ENCODE measurements around the gene TEK.

Gene TEK

DNA sequence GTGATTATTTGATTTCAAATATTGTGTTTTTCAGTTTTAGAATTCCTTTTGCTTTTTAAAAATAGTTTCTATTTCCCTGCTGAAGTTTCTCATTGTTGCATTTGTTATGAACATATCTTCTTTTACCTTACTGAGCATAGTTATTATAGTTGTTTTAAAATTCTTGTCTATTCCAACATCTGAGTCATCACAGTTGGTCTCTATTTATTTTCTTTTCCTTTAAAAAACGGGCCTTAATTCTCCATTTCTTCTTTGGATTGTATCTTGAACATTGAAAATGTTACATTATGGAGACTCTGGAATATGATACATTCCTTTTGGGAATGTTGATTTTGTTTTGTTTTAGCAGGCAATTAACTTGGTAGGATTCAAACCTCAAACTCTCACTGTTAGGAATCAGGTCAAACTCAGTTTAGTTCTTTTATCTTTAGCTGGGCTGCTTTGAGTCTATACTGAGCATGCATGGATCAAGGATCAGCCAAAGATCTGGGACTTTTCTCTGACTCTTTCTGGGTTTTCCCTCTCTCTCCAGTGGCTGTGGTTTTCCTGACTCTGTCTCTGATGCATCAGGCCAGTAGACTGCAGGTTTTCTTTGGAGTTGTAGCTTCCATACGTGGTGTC lies 70.3 kb downstream of the TEK start:
- no peak for DNase-seq (ENCODE audit: low read depth)

DNA sequence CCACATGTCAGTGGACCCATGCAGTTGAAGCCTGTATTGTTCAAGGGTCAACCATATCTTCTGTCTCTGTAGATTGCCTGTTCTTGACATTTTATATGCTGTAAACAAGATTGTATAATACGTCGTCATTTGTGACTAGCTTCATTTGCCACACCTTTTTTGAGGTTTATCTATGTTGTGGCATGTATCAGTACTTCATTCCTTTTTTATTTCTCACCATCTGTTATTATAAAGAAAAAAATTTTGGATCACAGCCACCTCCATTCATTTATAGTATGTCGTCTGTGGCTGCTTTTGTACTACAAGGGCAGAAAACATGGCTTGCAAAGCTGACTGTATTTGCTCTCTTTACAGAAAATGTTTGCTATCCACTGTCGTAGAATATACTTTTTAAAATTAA lies 72.4 kb downstream of the TEK start:
- peak; percentile 53 for DNase-seq (ENCODE audit: low read depth)

DNA sequence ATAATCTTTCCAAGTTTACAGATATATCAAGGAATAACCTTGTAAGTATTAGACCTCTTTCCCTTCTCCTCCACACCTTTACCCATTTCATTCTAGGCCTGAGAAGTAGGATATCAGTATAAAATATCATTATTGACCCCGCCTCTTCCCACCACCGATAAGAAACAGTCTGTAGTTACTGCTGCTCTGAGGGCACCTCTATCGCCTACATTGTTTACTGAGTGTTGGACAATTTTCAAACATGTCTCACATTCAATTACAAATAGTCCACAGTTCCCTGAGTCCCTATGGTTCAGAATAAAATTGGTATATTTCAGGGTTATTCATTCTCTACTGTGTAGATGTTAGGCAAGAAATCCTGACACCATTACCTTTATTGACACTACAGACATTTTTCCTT lies 73.4 kb downstream of the TEK start:
- DNase-seq (ENCODE audit: low read depth), result no peak

DNA sequence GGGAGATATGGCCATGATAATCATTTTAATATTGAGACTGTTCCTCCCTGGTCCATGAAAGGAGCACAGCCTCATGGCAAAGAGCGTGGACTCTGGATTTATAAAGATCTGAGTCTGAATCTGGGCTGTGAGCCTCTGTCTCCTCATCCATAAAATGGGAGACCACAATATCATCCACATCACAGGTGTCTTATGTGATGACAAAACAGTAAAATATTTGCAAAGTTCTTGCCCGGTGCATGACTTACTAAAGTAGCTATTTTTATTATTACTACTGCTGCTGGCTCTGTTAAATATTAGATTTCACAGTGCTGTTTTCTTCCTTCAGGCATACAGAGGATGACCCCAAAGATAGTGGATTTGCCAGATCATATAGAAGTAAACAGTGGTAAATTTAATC lies 74.1 kb downstream of the TEK start:
- DNase-seq (ENCODE audit: low read depth), result no peak

DNA sequence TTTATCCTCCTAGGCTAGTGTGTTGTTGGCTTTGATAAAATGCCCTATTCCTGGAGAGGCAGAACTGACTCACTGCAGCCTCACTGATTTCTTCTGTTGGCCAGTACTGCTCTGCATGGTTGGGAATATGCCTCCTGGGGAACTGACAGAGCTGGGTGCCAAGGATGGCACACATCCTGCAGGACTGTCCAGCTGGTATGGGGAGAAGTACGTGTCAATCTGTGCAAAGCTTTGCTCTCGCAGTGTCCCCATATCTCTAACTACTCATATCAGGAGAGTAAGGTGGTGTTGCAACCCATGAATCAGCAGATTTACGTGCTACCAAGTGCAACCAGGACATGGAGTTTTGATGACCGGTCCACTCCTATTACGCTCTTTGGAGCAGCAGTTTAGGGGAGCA lies 74.7 kb downstream of the TEK start:
- DNase-seq (ENCODE audit: low read depth), result no peak

DNA sequence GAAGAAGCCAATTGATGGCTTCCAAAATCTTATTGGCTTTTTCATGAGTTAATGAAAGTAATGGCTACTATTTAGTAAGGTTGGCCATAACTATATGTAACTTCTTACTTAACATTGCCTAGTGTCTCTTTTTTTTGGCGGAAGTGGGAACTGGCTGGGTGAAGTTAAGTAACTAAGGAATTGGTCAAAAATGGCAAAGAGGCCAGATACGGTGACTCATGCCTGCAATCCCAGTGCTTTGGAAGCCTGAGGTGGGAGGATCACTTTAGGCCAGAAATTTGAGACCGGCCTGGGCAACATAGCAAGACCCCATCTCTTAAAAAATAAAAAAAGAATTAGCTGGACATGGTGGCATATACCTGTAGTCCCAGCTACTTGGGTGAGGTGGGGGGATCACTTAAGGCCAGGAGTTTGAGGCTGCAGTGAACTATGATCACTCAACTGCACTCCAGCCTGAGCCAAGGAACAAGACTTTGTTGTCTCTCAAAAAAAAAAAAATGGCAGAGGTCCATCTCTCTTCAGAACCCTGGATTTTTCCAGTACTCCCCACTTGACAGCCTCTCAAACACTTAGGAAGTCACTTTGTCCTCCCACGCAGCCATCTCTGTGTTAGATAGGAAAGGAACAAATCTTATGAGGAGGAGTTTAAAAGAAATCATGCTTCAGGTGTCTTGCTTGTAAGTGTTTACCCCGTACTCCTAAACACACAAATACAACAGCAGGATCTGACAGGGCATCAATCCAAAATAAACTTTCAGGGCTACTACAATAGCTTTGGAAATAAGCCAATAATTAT lies 75.7 kb downstream of the TEK start:
- no peak for DNase-seq (ENCODE audit: low read depth)

DNA sequence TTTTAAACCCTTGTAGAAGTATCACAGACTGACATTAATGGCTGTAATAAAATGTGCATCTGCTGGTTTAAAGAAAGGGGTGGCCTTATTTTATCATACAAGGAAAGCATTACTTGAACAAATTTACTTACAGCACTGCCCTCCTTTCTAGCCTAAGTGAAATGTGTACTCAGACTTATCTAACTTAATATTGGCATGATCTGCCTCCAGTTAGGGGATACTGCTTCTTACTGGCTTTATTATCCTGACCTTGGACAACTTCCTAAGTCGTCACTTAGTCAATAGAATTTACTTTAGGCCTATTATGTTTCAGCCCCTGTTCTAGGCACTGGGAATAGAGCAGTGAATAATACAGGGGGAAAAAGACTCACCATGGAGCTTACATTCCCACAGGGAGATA lies 79.4 kb downstream of the TEK start:
- no peak for DNase-seq (ENCODE audit: low read depth)

DNA sequence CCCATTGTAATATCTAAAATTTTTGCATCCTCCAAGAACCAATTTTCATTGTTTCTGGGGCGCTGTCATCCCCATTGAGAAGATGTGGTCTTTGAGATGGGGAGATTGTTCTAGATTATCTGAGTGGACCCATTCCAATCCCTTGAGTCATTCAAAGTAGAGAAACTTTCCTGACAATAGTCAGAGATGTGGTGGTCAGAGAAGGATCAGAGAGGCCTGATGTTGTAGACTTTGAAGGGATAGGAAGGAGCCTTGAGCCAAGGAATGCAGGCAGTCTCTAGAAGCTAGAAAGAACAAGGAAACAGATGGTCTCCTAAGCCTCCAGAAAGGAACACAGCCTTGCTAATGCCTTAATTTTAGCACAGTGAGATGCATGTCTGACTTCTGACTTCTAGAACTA lies 80.4 kb downstream of the TEK start:
- peak; percentile 22 for DNase-seq (ENCODE audit: low read depth)

DNA sequence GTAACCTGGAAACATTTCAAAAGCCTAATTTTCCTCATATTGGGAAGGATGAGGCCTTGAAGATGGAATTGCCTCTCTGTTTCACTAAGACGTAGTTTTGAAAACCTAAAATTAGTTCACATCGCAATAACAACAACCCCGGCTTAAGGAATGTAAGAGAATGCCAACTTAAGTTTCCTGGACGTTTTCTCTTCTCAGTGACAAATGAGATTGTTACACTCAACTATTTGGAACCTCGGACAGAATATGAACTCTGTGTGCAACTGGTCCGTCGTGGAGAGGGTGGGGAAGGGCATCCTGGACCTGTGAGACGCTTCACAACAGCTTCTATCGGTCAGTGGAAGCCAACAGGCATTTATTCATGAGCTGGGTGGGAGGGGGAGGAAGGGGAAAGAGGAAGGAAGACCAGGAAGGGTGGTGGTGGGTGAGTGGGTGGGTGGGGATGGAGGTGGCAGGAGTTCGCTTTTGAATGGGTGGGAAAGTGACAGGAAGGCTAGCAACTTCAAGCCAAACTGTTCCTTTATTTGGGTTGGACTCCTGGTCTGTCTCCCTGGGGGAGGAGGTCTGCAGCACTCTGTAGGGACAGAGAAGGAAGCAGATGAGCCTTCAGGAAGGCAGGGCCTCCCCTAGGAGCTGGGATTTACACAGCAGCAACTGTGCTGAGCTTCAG lies 83.4 kb downstream of the TEK start:
- no peak for DNase-seq (ENCODE audit: low read depth)

DNA sequence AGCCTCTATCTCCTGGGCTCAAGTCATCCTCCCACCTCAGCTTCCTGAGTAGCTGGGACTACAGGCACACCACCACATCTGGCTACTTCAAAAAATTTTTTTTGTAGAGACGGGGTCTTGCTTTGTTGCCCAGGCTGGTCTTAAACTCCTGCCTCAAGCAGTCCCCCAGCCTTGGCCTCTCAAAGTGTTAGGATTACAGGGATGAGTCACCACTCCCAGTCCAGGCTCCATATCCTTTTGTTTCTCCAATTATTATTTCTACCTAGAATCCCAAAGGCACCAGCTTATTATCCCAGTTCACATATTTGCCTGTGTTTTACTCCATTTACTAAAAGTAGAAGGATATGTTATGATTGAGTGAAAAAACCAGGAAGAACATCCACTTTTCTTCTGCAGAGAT lies 84.9 kb downstream of the TEK start:
- DNase-seq (ENCODE audit: low read depth), result no peak

DNA sequence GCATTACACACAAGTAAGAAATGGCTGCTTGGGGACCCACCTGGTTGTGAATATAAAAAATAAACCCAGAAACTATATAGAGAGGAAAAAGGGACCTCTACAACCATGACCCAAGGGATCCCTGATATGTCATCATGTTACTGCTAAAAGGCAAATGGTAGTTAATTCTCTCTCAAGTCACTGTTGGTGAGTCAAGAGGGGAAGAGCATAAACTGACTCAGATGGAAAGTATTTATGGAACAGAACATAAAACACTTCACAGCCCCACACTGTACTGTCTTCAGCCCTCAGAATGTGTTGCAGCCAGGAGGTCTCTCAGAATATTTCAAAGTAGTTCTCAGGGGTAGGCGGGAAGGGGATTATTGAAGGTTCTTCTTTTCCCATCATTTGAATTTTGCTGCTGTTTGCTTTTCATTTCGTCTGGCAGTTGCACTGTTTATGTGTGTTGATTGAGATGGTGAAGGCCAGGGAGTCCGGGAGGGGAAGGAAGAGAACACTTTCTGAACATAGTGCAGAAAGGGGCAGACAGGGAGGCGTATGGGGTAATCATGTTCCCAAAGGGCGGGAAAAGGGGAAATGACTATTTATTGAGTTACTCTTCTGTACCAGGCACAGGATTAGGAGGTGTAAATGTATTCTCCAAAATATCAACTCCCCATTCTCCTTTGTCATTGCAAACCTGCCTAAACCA lies 85.5 kb downstream of the TEK start:
- peak; percentile 76 for DNase-seq (ENCODE audit: low read depth)

DNA sequence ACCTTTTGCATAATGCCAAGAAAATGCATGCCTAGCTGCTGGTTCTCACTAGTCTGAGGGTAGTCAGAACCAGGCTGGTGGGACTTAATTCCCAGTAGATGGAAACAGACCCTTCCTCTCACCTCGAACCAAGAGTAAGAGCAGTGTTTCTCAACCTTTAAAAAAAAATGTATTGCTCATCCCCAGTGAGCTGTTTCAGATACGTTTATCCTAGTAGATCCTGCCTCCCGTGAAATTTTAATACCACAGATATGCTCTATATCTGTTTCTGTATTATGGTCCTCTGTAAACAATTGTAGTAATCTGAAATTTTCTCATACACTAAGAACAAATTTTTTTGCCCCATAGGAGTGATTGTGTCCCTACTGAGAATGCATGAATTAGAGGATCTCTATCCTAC lies 86.2 kb downstream of the TEK start:
- no peak for DNase-seq (ENCODE audit: low read depth)

DNA sequence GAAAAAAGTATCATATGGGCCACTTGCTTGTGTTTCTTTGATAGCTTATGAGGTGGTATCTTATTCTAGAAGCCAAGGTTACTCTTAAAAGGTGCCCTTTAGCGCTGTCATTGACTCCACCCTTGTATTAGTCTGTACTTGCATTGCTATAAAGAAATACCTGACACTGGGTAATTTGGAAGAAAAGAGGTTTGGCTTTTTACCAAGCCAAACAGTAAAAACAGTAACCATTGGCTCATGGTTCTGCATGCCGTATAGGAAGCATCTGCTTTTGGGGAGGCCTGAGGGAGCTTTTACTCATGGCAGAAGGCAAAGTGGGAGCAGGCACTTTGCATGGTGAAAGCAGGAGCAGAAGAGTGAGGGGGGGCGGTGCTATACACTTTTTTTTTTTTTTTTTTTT lies 87.4 kb downstream of the TEK start:
- DNase-seq (ENCODE audit: low read depth), result no peak

DNA sequence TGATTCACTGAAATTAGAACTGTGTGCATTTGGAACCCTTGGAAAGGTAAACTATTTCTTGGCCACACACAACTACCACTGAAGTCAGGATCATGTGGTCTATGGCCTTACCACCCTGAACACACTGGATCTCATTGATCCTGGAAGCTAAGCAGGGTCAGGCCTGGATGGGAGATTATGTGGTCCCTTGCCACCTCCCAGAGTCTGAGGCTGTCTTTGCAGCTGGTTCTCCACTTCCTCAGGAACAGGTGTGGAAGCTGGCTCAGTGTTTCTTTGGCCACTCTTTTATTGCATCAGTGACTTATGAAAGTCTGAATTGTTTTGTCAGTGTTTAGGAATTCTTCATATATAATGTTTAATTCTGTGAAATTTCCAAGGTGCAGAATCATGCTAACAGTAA lies 89.2 kb downstream of the TEK start:
- DNase-seq (ENCODE audit: low read depth), result peak; percentile 2

DNA sequence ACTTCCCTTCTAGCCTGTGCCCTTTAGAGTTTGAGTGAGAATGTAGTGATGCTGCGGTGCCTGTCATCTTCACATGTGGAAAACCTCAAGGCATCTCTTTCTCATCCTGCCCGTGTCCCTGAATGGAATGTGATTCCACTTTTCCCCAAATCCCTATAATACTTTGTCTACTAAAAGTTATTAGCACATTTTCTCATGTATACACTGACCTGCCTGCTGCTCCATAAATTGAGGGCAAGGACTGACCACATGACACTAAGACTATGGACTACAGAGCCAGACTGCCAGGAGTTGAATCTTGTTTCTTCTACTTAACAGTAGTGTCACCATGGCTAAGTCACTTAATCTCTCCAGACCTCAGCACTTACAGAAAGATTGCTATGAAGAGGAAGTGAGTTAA lies 93.0 kb downstream of the TEK start:
- DNase-seq (ENCODE audit: low read depth), result no peak

DNA sequence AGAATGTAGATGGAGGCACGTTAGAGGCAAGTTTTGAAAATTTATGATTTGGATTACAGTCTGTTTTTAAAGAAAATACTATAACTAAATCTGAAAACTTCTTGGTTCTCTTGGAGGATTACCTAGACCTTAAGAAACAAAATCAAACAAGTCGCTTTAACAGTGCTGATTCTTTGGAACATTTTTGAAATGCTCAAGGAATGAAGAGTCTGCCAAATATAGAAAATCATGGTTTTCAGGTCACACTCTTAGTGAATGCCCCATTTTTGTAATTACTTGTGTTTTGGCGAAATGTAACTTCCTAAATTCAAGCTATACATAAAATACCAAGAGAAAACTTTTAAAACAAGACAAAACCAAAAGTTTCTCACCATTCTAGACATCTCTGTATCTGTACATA lies 94.8 kb downstream of the TEK start:
- DNase-seq (ENCODE audit: low read depth), result no peak

DNA sequence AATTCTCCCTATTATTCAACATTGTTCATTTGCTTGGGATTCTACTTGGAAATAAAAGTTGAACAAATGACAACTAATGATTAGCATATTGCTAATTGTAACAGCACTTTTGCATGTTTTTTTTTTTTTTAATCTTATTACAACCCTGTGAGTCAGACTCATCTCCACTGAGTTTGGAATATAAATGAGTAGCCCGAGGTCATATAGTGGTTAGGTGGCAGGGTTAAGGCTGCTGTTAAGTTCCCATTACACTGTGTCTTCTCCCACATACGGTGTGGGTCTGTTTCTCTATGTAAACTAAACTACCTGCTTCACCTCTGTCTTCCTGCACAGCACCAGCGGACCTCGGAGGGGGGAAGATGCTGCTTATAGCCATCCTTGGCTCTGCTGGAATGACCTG lies 95.6 kb downstream of the TEK start:
- peak; percentile 49 for DNase-seq (ENCODE audit: low read depth)

DNA sequence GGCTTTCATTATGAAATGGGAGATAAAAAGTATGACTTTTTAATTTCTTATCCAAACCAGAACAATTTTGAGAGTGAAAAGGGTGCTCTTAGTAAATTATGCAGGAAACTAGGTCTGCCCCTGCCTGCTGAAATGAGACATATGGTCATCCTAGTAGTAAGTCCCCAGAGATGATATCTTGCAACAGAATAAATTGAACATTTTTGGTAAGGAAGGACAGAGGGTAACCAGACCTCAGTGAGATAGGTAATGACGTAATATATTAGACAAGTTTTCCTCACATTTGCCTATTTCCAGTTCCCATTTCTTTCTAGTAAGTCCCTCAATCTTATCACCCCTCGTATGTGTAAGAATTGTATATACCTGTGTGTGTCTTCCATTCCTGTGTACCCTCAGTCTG lies 96.2 kb downstream of the TEK start:
- DNase-seq (ENCODE audit: low read depth), result no peak

DNA sequence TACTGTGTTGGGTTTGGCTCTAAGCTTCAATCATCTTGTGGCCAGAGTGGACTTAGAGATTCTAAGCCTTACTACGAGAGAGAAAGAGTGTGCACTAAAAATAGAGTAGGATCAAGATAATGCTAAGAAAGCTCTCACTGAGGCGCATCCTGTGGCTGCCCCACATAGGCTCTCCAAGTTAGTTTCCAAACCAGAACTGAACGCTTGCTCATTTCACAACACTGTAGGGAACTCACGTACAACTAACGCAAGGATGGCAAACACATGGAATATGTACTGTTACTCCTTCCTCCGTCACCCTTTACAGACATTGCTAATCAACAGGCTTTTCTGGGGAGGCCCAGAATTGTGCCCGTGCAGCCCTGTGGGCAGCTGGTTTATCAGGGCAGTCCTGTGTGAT lies 97.0 kb downstream of the TEK start:
- no peak for DNase-seq (ENCODE audit: low read depth)

DNA sequence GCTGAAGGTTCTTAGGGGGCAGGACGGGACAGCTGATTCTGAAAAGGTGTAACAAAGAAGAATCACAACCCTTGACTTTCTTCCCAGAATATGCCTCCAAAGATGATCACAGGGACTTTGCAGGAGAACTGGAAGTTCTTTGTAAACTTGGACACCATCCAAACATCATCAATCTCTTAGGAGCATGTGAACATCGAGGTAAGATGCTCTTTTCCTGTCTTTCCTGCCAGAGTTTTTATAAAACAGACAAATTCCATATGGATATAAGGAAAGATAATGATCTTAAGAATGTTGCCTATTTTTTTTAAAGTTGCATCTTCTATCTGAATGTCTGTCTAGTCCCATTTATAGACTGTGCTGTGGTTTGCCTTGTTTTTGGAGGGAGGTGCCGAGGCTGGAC lies 100.0 kb downstream of the TEK start:
- no peak for DNase-seq (ENCODE audit: low read depth)

DNA sequence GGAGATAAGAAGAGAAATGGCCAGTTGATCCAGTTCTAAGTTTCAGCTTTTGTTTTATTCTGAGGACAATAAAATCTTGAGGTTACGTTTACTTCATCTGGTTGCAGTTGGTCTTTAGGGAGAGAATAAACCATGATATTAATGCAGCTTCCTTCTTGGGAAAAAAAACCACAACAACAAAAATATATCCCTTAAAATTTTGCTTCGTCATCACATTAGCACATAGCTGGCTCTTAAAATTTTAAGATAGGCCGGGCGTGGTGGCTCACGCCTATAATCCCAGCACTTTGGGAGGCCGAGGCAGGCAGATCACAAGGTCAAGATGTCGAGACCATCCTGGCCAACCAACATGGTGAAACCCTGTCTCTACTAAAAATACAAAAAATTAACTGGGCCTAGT lies 101.6 kb downstream of the TEK start:
- no peak for DNase-seq (ENCODE audit: low read depth)

DNA sequence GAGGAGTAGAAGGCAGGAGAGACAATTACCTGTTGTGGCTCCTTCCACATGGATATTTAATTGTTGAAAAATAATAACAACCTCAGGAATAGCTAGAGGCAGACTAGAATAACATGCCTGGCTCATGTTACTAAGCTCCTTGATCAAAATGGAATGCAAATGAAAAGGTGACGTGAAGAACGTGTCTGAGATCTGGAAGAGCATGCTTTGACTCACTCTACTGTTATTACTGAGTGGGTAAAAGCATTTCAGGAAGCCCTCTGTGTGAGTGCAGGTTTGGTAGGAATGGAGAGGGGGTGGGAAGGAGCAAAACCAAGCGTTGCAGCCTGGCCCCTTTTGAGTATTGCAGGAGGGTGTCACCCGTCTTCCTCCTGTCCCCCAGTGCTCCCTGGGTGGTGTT lies 103.2 kb downstream of the TEK start:
- no peak for DNase-seq (ENCODE audit: low read depth)

DNA sequence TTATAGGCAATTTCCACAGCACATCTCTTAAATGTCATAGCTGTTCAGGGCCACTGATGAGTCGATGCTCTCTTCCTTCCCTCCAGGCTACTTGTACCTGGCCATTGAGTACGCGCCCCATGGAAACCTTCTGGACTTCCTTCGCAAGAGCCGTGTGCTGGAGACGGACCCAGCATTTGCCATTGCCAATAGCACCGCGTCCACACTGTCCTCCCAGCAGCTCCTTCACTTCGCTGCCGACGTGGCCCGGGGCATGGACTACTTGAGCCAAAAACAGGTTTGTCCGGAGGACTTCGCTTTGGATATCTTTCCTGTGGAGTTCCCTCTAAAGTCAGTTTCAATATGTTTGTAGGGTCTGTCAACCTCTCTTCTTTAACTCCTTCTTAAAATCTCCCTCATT lies 103.6 kb downstream of the TEK start:
- DNase-seq (ENCODE audit: low read depth), result no peak
